Measurements from ENCODE around the gene SEZ6. TPM values are rescaled to one million over a fixed set of nuclear protein-coding genes. Genes with fewer than 3 reads are reported as not detected.

Gene SEZ6
- total and polyA plus RNA-seq, 4 experiments from 2014 or later, result 0.41 to 0.81 TPM; not detected in 2

- intact Hi-C loops (cut with micrococcal nuclease), result no loop called here
- no peak for DNase-seq
- H3K36me3 ChIP-seq (ENCODE audit: insufficient read depth, low read length), result no peaks in the 10 kb centered on the region
- Mint-ChIP-seq H3K27ac (no peak overlapping the region), H3K4me3 (no peak overlapping the region), H3K27me3 (peaks cover 9 to 22% of the 10 kb centered on the region in 2 donors), H3K4me1 (no peaks in the 10 kb centered on the region), H3K9me3 (peaks cover 0 to 3% (median 0%) of the 10 kb centered on the region in 8 donors), H3K36me3 (no peaks in the 10 kb centered on the region)
- H3K9me3 ChIP-seq (ENCODE audit: control insufficient read depth in 1 of 2, low read length in 2 of 2), result no peaks in the 10 kb centered on the region
- H3K4me3 ChIP-seq (ENCODE audit: low read length in 2 of 2), result no peak overlapping the region
- H3K4me1 ChIP-seq (ENCODE audit: insufficient read depth, low read length), result no peaks in the 10 kb centered on the region
- no peak overlapping the region for H3K27ac ChIP-seq (ENCODE audit: low read depth, low read length)
- no peaks in the 10 kb centered on the region for H3K27me3 ChIP-seq (ENCODE audit: insufficient read depth, low read length)
- CTCF ChIA-PET (ENCODE audit: partially characterized antibody), result interaction anchor here (1.5 to 1.7 kb wide), 2 partner anchors 10 to 83 kb away, joined by 5 to 6 read pairs; no protein-coding TSS in a partner anchor
- POLR2A ChIA-PET (ENCODE audit: partially characterized antibody), result no interaction called here
These were observed 42.9 kb upstream of the SEZ6 start for GRCh38 chr17:29048440-29049368.

DNA sequence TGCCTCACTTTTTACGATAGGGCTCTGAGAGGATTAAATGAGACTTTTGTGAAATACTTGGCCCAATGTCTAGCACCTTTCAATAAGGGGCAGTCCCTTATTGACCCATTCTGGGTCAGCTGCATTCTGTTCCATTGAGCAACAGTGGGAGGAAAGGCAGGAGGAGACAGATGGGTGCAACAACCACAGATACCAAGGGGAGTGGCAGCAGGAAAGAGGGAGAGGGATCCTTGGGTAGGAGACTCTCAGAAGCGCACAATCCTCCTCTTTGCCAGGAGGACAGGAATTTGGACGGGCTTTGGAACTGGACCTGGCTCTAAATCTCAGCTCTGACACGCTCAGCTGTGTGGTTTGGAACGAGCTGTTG lies 40.6 kb upstream of the SEZ6 start:
- no peak for DNase-seq
- POLR2A ChIA-PET (ENCODE audit: partially characterized antibody), result no interaction called here
- H3K9me3 ChIP-seq (ENCODE audit: control insufficient read depth in 1 of 2, low read length in 2 of 2), result no peaks in the 10 kb centered on the region
- H3K36me3 ChIP-seq (ENCODE audit: insufficient read depth, low read length), result no peaks in the 10 kb centered on the region
- Mint-ChIP-seq H3K27me3 (peaks cover 9 to 21% of the 10 kb centered on the region in 2 donors), H3K27ac (no peak overlapping the region), H3K36me3 (no peaks in the 10 kb centered on the region), H3K9me3 (peaks cover 0 to 3% (median 0%) of the 10 kb centered on the region in 8 donors), H3K4me3 (no peak overlapping the region), H3K4me1 (no peaks in the 10 kb centered on the region)
- no peaks in the 10 kb centered on the region for H3K27me3 ChIP-seq (ENCODE audit: insufficient read depth, low read length)
- no peaks in the 10 kb centered on the region for H3K4me1 ChIP-seq (ENCODE audit: insufficient read depth, low read length)
- H3K27ac ChIP-seq (ENCODE audit: low read depth, low read length), result no peak overlapping the region
- H3K4me3 ChIP-seq (ENCODE audit: low read length in 2 of 2), result no peak overlapping the region
- intact Hi-C loops (cut with micrococcal nuclease), result no loop called here
- CTCF ChIA-PET (ENCODE audit: partially characterized antibody), result no interaction called here

DNA sequence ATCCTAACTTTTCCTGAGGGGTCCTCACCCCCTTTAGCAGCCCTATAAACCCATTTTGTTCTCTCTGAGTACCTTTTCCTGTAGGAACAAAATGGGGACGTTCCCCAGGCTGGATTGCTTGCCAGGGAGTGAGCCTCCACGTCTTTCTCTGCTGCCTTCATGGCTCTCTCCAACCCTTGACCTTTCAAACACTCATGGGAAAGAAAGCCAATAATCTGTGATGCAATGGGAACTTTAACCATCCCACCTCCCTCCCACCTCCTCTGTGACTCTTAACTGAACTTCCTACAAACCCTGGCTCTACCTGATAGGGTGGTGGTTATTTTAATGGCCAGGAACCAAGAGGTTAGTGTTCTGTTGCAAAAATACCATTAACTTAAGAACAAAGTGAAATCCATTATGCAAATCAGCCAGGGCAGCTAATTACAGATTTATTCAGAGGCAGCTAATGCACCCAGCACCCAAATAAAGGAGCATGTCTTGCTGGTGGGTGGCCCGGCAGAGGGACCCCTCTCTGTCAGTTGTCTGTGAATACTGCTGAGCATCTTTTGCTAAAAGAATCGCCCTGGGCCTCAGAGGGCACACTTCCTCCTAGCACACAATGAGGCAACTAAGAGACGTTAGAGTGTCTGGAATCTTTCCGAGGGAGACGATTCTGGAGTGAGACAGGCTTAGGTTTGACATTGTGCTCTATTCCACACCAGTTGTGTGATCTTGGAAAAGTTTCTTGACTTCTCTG lies 40.1 kb upstream of the SEZ6 start:
- no peak overlapping the region for H3K4me3 Mint-ChIP-seq
- Histone ChIP-seq H3K9me3 (ENCODE audit: control insufficient read depth in 1 of 2, low read length in 2 of 2) (no peaks in the 10 kb centered on the region), H3K36me3 (ENCODE audit: insufficient read depth, low read length) (no peaks in the 10 kb centered on the region), H3K4me1 (ENCODE audit: insufficient read depth, low read length) (no peaks in the 10 kb centered on the region), H3K4me3 (ENCODE audit: low read length in 2 of 2) (no peak overlapping the region), H3K27ac (ENCODE audit: low read depth, low read length) (no peak overlapping the region), H3K27me3 (ENCODE audit: insufficient read depth, low read length) (no peaks in the 10 kb centered on the region)
- intact Hi-C loops (cut with micrococcal nuclease), result no loop called here
- CTCF ChIA-PET (ENCODE audit: partially characterized antibody), result no interaction called here
- peaks cover 0 to 3% (median 0%) of the 10 kb centered on the region in 8 donors for H3K9me3 Mint-ChIP-seq
- no peaks in the 10 kb centered on the region for H3K4me1 Mint-ChIP-seq
- H3K36me3 Mint-ChIP-seq, result no peaks in the 10 kb centered on the region
- DNase-seq, result no peak
- H3K27me3 Mint-ChIP-seq, result peaks cover 9 to 18% of the 10 kb centered on the region in 2 donors
- POLR2A ChIA-PET (ENCODE audit: partially characterized antibody), result no interaction called here
- H3K27ac Mint-ChIP-seq, result no peak overlapping the region

DNA sequence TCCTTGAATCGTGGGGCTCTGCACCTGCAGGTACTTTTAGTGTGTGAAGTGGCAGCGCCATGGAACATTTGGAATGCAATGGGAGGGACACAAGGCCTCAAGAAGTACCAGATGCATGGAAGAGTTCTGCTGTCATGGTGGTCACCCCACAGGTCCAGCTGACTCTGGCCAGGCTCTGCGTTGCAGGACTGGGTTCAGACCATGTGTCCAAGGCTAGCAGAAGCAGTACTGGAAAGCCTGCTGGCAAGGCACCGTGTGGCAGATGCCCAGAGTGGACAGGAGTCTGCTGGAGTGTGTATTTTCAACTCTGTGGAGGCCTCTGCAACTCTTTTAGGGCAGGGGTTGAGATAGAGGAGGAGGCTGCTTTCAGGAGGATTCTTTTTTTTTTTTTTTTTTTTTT lies 39.2 kb upstream of the SEZ6 start:
- no peak overlapping the region for H3K4me3 Mint-ChIP-seq
- Histone ChIP-seq H3K36me3 (ENCODE audit: insufficient read depth, low read length) (no peaks in the 10 kb centered on the region), H3K27me3 (ENCODE audit: insufficient read depth, low read length) (no peaks in the 10 kb centered on the region), H3K4me3 (ENCODE audit: low read length in 2 of 2) (no peak overlapping the region), H3K27ac (ENCODE audit: low read depth, low read length) (no peak overlapping the region), H3K4me1 (ENCODE audit: insufficient read depth, low read length) (no peaks in the 10 kb centered on the region), H3K9me3 (ENCODE audit: control insufficient read depth in 1 of 2, low read length in 2 of 2) (no peaks in the 10 kb centered on the region)
- no peaks in the 10 kb centered on the region for H3K36me3 Mint-ChIP-seq
- no peaks in the 10 kb centered on the region for H3K4me1 Mint-ChIP-seq
- no peak for DNase-seq
- POLR2A ChIA-PET (ENCODE audit: partially characterized antibody), result no interaction called here
- peaks cover 0 to 3% (median 0%) of the 10 kb centered on the region in 8 donors for H3K9me3 Mint-ChIP-seq
- CTCF ChIA-PET (ENCODE audit: partially characterized antibody), result no interaction called here
- no peak overlapping the region for H3K27ac Mint-ChIP-seq
- intact Hi-C loops (cut with micrococcal nuclease), result no loop called here
- peaks cover 10 to 18% of the 10 kb centered on the region in 2 donors for H3K27me3 Mint-ChIP-seq

DNA sequence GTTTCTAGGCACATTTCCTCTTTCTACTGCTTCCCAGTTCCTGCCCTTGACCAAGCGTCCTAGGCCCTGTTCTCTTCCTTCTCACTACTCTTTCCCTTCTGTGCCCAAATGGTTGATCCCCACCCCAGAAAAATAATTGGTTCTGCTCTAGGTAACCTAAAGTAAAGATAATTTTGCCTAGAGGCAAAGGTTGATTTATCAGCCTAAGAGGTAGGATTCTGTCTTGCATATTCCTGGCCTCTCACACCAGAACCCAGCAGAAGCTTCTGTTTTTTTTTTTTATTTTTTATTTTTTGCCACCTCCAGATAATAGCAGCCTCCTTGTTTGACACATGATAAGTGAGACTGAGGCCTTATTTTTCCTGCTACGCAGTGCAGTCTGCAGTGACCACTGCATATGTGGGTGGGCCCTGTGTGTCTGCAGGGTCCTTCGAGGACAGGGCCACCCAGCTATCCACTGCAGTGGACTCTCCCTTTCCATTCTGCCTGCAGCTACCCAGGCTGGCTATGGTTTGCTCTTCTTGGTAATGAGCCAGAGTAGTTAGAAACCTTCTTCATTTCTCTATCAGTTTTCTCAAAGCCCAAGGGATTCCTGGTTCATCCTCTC lies 37.8 kb upstream of the SEZ6 start:
- Mint-ChIP-seq H3K27ac (no peak overlapping the region), H3K4me3 (no peak overlapping the region), H3K27me3 (peaks cover 7 to 8% of the 10 kb centered on the region in 2 donors), H3K36me3 (no peaks in the 10 kb centered on the region), H3K9me3 (peaks cover 0 to 3% (median 0%) of the 10 kb centered on the region in 8 donors), H3K4me1 (no peaks in the 10 kb centered on the region)
- DNase-seq, result no peak
- CTCF ChIA-PET (ENCODE audit: partially characterized antibody), result no interaction called here
- H3K27me3 ChIP-seq (ENCODE audit: insufficient read depth, low read length), result no peaks in the 10 kb centered on the region
- H3K36me3 ChIP-seq (ENCODE audit: insufficient read depth, low read length), result no peaks in the 10 kb centered on the region
- H3K4me3 ChIP-seq (ENCODE audit: low read length in 2 of 2), result no peak overlapping the region
- no peak overlapping the region for H3K27ac ChIP-seq (ENCODE audit: low read depth, low read length)
- POLR2A ChIA-PET (ENCODE audit: partially characterized antibody), result no interaction called here
- intact Hi-C loops (cut with micrococcal nuclease), result no loop called here
- H3K9me3 ChIP-seq (ENCODE audit: control insufficient read depth in 1 of 2, low read length in 2 of 2), result no peaks in the 10 kb centered on the region
- no peaks in the 10 kb centered on the region for H3K4me1 ChIP-seq (ENCODE audit: insufficient read depth, low read length)

DNA sequence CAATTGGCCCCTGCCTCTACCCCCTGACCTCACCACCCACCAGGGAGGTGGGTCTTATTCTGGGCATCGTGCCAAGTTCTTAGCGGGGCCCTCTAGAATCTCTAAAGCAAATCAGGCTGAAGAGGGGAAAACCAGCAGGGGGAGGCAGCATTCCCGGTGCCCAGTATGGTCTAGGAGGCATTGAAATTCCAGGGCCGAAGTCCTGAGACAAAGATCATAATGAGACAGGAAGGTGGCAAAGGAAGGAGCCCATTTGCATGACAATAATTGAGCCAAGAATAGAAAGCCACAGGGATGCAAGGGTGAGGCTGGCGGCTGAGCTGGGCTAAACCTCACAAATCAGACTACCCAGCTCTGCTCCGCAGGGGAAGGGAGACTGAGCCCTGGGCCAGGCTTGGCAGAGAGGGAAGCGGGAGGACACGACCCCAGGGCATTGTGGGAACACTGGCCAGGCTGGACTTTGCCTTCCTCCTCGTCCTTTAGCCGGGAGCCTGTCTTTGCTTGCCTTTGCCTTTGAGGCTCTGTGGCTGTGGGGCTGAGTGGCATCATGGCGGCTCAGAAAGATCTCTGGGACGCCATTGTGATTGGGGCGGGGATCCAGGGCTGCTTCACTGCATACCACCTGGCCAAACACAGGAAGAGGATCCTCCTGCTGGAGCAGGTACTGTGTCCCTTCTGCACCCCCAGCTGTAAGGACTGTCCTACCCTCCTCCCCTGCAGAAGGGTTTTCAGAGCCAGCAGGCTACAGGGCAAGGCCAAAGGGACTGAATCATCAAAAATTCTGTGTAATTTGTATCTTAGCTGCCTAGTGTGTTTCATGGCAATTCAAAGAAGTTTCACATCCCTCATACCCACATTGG lies 37.1 kb upstream of the SEZ6 start, which contains the start of gene PIPOX:
Gene PIPOX (plus strand): TSS at position 463 of the 860 bp plus-strand sequence. CDS start 85 bp downstream, at position 548.
- no peaks in the 10 kb centered on the region for H3K36me3 ChIP-seq (ENCODE audit: insufficient read depth, low read length)
- ChIA-PET CTCF (ENCODE audit: partially characterized antibody) (no interaction called here), POLR2A (ENCODE audit: partially characterized antibody) (no interaction called here)
- H3K4me1 Mint-ChIP-seq, result no peaks in the 10 kb centered on the region
- intact Hi-C loops (cut with micrococcal nuclease), result no loop called here
- H3K27me3 ChIP-seq (ENCODE audit: insufficient read depth, low read length), result no peaks in the 10 kb centered on the region
- no peaks in the 10 kb centered on the region for H3K36me3 Mint-ChIP-seq
- no peaks in the 10 kb centered on the region for H3K4me1 ChIP-seq (ENCODE audit: insufficient read depth, low read length)
- no peak within 1 kb of the TSS for H3K27ac ChIP-seq (ENCODE audit: low read depth, low read length)
- DNase-seq, result no peak
- H3K4me3 ChIP-seq (ENCODE audit: low read length in 2 of 2), result no peak within 1 kb of the TSS
- H3K9me3 Mint-ChIP-seq, result peaks cover 0 to 3% (median 0%) of the 10 kb centered on the region in 8 donors
- H3K27ac Mint-ChIP-seq, result no peak within 1 kb of the TSS
- H3K9me3 ChIP-seq (ENCODE audit: control insufficient read depth in 1 of 2, low read length in 2 of 2), result no peaks in the 10 kb centered on the region
- peaks cover 6 to 7% of the 10 kb centered on the region in 2 donors for H3K27me3 Mint-ChIP-seq
- H3K4me3 Mint-ChIP-seq, result no peak within 1 kb of the TSS

Data from CD4-positive, alpha-beta memory T cell (primary cell).